Mesenchymal stem cell (in vitro differentiated cells and primary cell): ENCODE data around the gene NTRK2.

ENCODE experiments used
- DNase-seq: peaks from one replicate; pipeline ENCODE4 v3.0.0-alpha.2; 2013
- H2AFZ ChIP-seq: one replicate; pipeline ENCODE4 v1.6.1; 2013; ENCODE audit warnings: low read depth, mild to moderate bottlenecking, control low read depth, inconsistent platforms, low read length, moderate library complexity
- H2AK5ac ChIP-seq: 2 replicates; pipeline ENCODE4 v1.6.1; 2013; ENCODE audit warnings: low read length, moderate library complexity, mild to moderate bottlenecking, inconsistent platforms; ENCODE audit not compliant: severe bottlenecking
- H2BK120ac ChIP-seq: one replicate; pipeline ENCODE4 v1.6.1; 2013; ENCODE audit warnings: low read depth, mild to moderate bottlenecking, inconsistent platforms, low read length, moderate library complexity
- H2BK12ac ChIP-seq, 2 experiments: one replicate each; pipeline ENCODE4 v1.6.1; 2013; ENCODE audit warnings: inconsistent platforms in 2 of 2, low read length in 2 of 2, mild to moderate bottlenecking in 2 of 2, moderate library complexity in 2 of 2, control low read depth in 1 of 2
- H2BK15ac ChIP-seq: one replicate; pipeline ENCODE4 v1.6.1; 2013; ENCODE audit warnings: mild to moderate bottlenecking, low read depth, inconsistent platforms; ENCODE audit not compliant: poor library complexity, severe bottlenecking
- H2BK5ac ChIP-seq: 2 replicates; pipeline ENCODE4 v1.6.1; 2013; ENCODE audit warnings: low read depth, mild to moderate bottlenecking, low read length, control low read depth, inconsistent platforms; ENCODE audit not compliant: poor library complexity, severe bottlenecking
- H3K14ac ChIP-seq, 2 experiments: one replicate each; pipeline ENCODE4 v1.6.1; 2013; ENCODE audit warnings: inconsistent platforms in 2 of 2, low read length in 2 of 2, control low read depth in 1 of 2, mild to moderate bottlenecking in 1 of 2, moderate library complexity in 1 of 2
- H3K18ac ChIP-seq, 2 experiments: one replicate each; pipeline ENCODE4 v1.6.1; 2013; ENCODE audit warnings: inconsistent platforms in 2 of 2, low read length in 2 of 2, control low read depth in 1 of 2, low read depth in 1 of 2, mild to moderate bottlenecking in 1 of 2
- H3K23ac ChIP-seq, 2 experiments: one replicate each; pipeline ENCODE4 v1.6.1; 2013; ENCODE audit warnings: inconsistent platforms in 2 of 2, low read length in 2 of 2, mild to moderate bottlenecking in 2 of 2, moderate library complexity in 2 of 2, control low read depth in 1 of 2
- H3K27ac ChIP-seq: 2 replicates; pipeline ENCODE4 v1.5.1; 2013; ENCODE audit warnings: mild to moderate bottlenecking, moderate library complexity, low read length, control low read depth, inconsistent platforms; ENCODE audit not compliant: poor library complexity, severe bottlenecking
- H3K27me3 ChIP-seq, 2 experiments: 2 replicates each; pipeline versions ENCODE4 v1.6.1 to v1.7.0; 2013; ENCODE audit warnings: low read length in 2 of 2, mild to moderate bottlenecking in 2 of 2, moderate library complexity in 2 of 2, control low read depth in 1 of 2, inconsistent platforms in 1 of 2; ENCODE audit not compliant: control insufficient read depth in 1 of 2, insufficient read depth in 1 of 2
- H3K36me3 ChIP-seq, 2 experiments: 2 replicates each; pipeline versions ENCODE4 v1.6.1 to v1.7.0; 2013; ENCODE audit warnings: low read length in 2 of 2, control low read depth in 1 of 2, inconsistent platforms in 1 of 2, low read depth in 1 of 2, mild to moderate bottlenecking in 1 of 2; ENCODE audit not compliant: insufficient read depth in 2 of 2, control insufficient read depth in 1 of 2
- H3K4ac ChIP-seq, 2 experiments: one replicate each; pipeline ENCODE4 v1.6.1; 2013; ENCODE audit warnings: inconsistent platforms in 2 of 2, low read length in 2 of 2, mild to moderate bottlenecking in 2 of 2, moderate library complexity in 2 of 2, control low read depth in 1 of 2, low read depth in 1 of 2
- H3K4me1 ChIP-seq: 2 replicates; pipeline ENCODE4 v1.6.1; 2013; ENCODE audit warnings: low read depth, low read length, control low read depth; ENCODE audit not compliant: control insufficient read depth, insufficient read depth
- H3K4me2 ChIP-seq: 2 replicates; pipeline ENCODE4 v1.6.1; 2013; ENCODE audit warnings: low read length, mild to moderate bottlenecking, inconsistent platforms; ENCODE audit not compliant: poor library complexity, severe bottlenecking
- H3K4me3 ChIP-seq, 2 experiments: 2 replicates each; pipeline versions ENCODE4 v1.5.1 to v1.7.0; 2013; ENCODE audit warnings: low read length in 2 of 2, mild to moderate bottlenecking in 2 of 2, control low read depth in 1 of 2, low read depth in 1 of 2; ENCODE audit not compliant: insufficient read depth in 1 of 2
- H3K79me1 ChIP-seq: replicated peaks from 2 replicates; pipeline ENCODE4 v1.6.1; 2013; ENCODE audit warnings: mild to moderate bottlenecking, control low read depth, low read length, inconsistent platforms; ENCODE audit not compliant: poor library complexity, severe bottlenecking
- H3K9ac ChIP-seq: 2 replicates; pipeline ENCODE4 v1.7.0; 2013; ENCODE audit warnings: mild to moderate bottlenecking, low read length, moderate library complexity
- H3K9me3 ChIP-seq: 2 replicates; pipeline ENCODE4 v1.7.0; 2013; ENCODE audit warnings: mild to moderate bottlenecking, low read length; ENCODE audit not compliant: control insufficient read depth
- H4K8ac ChIP-seq: one replicate; pipeline ENCODE4 v1.6.1; 2013; ENCODE audit warnings: inconsistent platforms, mild to moderate bottlenecking, low read length, moderate library complexity
- H4K91ac ChIP-seq: one replicate; pipeline ENCODE4 v1.6.1; 2013; ENCODE audit warnings: mild to moderate bottlenecking, low read length, inconsistent platforms
- WGBS: methylation state at CpG from one replicate; pipeline ENCODE4 v1.1.7; 2013; ENCODE audit warnings: mixed read lengths; 5-methylcytosine and 5-hydroxymethylcytosine counted together

The NTRK2 gene

GRCh38 chr9:84761137-84761808, 91.7 kb downstream of the NTRK2 start:
- Histone ChIP-seq H3K14ac (no peak overlapping the region), H3K36me3 (no peaks in the 10 kb centered on the region), H3K9ac (no peak overlapping the region), H2BK120ac (no peak overlapping the region), H4K91ac (no peak overlapping the region), H2BK12ac (no peak overlapping the region), H3K27me3 (no peaks in the 10 kb centered on the region), H4K8ac (no peak overlapping the region), H3K4me3 (no peak overlapping the region), H3K4ac (no peak overlapping the region), H2AK5ac (no peak overlapping the region), H2BK15ac (no peak overlapping the region), H3K23ac (no peak overlapping the region), H3K27ac (no peak overlapping the region), H3K4me2 (no peak overlapping the region), H2BK5ac (no peak overlapping the region), H3K4me1 (no peaks in the 10 kb centered on the region), H3K9me3 (peaks cover 7% of the 10 kb centered on the region), H2AFZ (no peak overlapping the region), H3K18ac (no peak overlapping the region), H3K79me1 (no peaks in the 10 kb centered on the region)
- no peak for DNase-seq
- WGBS, result 87% methylated on average over 2 of the region's 2 CpGs

- Histone ChIP-seq H3K4me3 (no peak overlapping the region), H3K4ac (no peak overlapping the region), H3K9me3 (no peaks in the 10 kb centered on the region), H2BK15ac (no peak overlapping the region), H3K27me3 (peaks cover 0 to 14% of the 10 kb centered on the region in 2 experiments), H3K79me1 (no peaks in the 10 kb centered on the region), H3K4me2 (no peak overlapping the region), H3K36me3 (no peaks in the 10 kb centered on the region), H2AFZ (no peak overlapping the region), H3K23ac (peak overlapping the region in 1 of 2 experiments; percentile 73), H3K9ac (no peak overlapping the region), H3K4me1 (no peaks in the 10 kb centered on the region), H2AK5ac (no peak overlapping the region), H2BK120ac (no peak overlapping the region), H4K91ac (no peak overlapping the region), H4K8ac (no peak overlapping the region), H2BK5ac (no peak overlapping the region), H3K27ac (no peak overlapping the region), H2BK12ac (no peak overlapping the region), H3K14ac (no peak overlapping the region), H3K18ac (no peak overlapping the region)
- DNase-seq, result no peak
- 74% methylated on average over 3 of the region's 3 CpGs for WGBS
Observed at GRCh38 chr9:84772511-84772910, 103.0 kb downstream of the NTRK2 start.

GRCh38 chr9:84773022-84773421, 103.5 kb downstream of the NTRK2 start:
- H3K9ac ChIP-seq, result no peak overlapping the region
- H3K9me3 ChIP-seq, result no peaks in the 10 kb centered on the region
- H3K4ac ChIP-seq, result no peak overlapping the region
- no peak overlapping the region for H2BK5ac ChIP-seq
- H3K4me2 ChIP-seq, result no peak overlapping the region
- H3K27ac ChIP-seq, result no peak overlapping the region
- H3K36me3 ChIP-seq, result no peaks in the 10 kb centered on the region
- no peak overlapping the region for H3K4me3 ChIP-seq
- H2BK120ac ChIP-seq, result no peak overlapping the region
- peaks cover 0 to 17% of the 10 kb centered on the region in 2 experiments for H3K27me3 ChIP-seq
- no peak overlapping the region for H2BK15ac ChIP-seq
- H3K79me1 ChIP-seq, result no peaks in the 10 kb centered on the region
- no peak overlapping the region for H2BK12ac ChIP-seq
- H2AK5ac ChIP-seq, result no peak overlapping the region
- no peak for DNase-seq
- no peak overlapping the region for H3K18ac ChIP-seq
- no peaks in the 10 kb centered on the region for H3K4me1 ChIP-seq
- no peak overlapping the region for H3K14ac ChIP-seq
- no peak overlapping the region for H2AFZ ChIP-seq
- H4K91ac ChIP-seq, result no peak overlapping the region
- H3K23ac ChIP-seq, result peak overlapping the region in 1 of 2 experiments; percentile 73
- H4K8ac ChIP-seq, result no peak overlapping the region

- no peak overlapping the region for H3K27ac ChIP-seq
- no peak overlapping the region for H2BK120ac ChIP-seq
- no peak overlapping the region for H3K4me3 ChIP-seq
- no peaks in the 10 kb centered on the region for H3K9me3 ChIP-seq
- no peak overlapping the region for H2BK15ac ChIP-seq
- 87% methylated on average over 2 of the region's 4 CpGs for WGBS
- H3K23ac ChIP-seq, result no peak overlapping the region
- H3K18ac ChIP-seq, result no peak overlapping the region
- no peak overlapping the region for H4K91ac ChIP-seq
- no peak overlapping the region for H2AK5ac ChIP-seq
- no peak overlapping the region for H2BK5ac ChIP-seq
- no peak overlapping the region for H4K8ac ChIP-seq
- peaks cover 0 to 29% of the 10 kb centered on the region in 2 experiments for H3K27me3 ChIP-seq
- no peak overlapping the region for H3K4me2 ChIP-seq
- no peak for DNase-seq
- no peaks in the 10 kb centered on the region for H3K79me1 ChIP-seq
- no peak overlapping the region for H2BK12ac ChIP-seq
- H3K9ac ChIP-seq, result no peak overlapping the region
- no peaks in the 10 kb centered on the region for H3K36me3 ChIP-seq
- no peak overlapping the region for H3K4ac ChIP-seq
- no peak overlapping the region for H3K14ac ChIP-seq
- H3K4me1 ChIP-seq, result no peaks in the 10 kb centered on the region
- H2AFZ ChIP-seq, result no peak overlapping the region
Observed at GRCh38 chr9:84775056-84775643, 105.6 kb downstream of the NTRK2 start.
